GM12892 (cell line): Measurements from ENCODE around the gene PHACTR3.

Experiments used
- POLR2A ChIP-seq: IDR thresholded peaks from 2 replicates; pipeline ENCODE4 v1.6.1; 2011; ENCODE audit warnings: low read depth, low read length, control low read depth
- POLR2AphosphoS5 ChIP-seq: IDR thresholded peaks from 2 replicates; pipeline ENCODE4 v1.6.1; 2011; ENCODE audit warnings: low read depth, low read length, control low read depth

DNA sequence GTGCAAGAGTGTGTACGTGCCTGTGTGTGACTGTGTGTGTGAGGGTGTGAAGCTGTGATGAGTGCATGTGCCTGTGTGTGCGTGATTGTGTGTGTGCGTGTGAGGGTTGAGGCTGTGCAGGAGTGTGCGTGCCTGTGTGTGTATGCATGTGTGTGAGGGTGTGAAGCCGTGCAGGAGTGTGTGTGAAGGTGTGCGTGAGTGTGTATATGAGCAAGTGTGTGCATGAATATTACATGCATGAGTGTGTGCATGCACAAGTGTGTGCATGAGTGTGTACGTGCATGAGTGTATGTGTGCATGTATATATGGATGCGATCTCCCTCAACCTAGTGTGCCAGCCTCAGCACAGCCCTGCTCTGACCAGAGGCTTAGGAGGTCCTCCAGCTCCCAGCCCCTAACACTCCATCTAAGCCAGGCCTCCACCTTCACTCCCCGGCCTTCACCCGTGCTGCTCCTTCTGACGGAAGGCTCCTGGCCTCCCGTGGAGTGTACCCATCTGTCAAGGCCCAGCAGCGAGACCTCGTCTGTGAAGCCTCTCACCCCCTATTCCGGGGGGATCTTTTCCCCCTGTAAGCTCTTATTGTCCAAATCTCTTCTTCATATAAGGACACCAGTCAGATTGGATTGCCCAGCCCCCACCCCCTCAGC is 19.9 kb upstream of the PHACTR3 start:
- TF ChIP-seq POLR2AphosphoS5 (no peak), POLR2A (no peak)
